K562 (cell line): ENCODE results near the gene DMGDH. TPM values are rescaled to one million over a fixed set of nuclear protein-coding genes. Genes with fewer than 3 reads are reported as not detected.

ENCODE experiments used
- ATF3 ChIP-seq, 2 experiments: fragments of 450-650 bp in 1 of 2; sonication (generic) in 1 of 2; formaldehyde crosslinking in 1 of 2; IDR thresholded peaks in 1 of 2; conservative IDR thresholded peaks in 1 of 2; 2 replicates each; pipeline versions ENCODE4 v1.6.1 to v1.8.1; 2016 to 2023; ENCODE audit warnings: mild to moderate bottlenecking in 2 of 2, moderate library complexity in 2 of 2, inconsistent platforms in 1 of 2, missing genetic modification reagents in 1 of 2
- BRD9 ChIP-seq: fragments of 450-650 bp; IDR thresholded peaks from 2 replicates; pipeline ENCODE4 v1.6.1; 2018; ENCODE audit warnings: low read depth; ENCODE audit not compliant: partially characterized antibody
- KLF16 ChIP-seq: IDR thresholded peaks from 2 replicates; pipeline ENCODE4 v1.6.1; 2016; ENCODE audit warnings: antibody characterized with exemption
- NFIC ChIP-seq: fragments of 450-650 bp; IDR thresholded peaks from 2 replicates; pipeline ENCODE4 v1.6.1; 2017; ENCODE audit warnings: mild to moderate bottlenecking, inconsistent platforms
- PBX2 ChIP-seq, 2 experiments: IDR thresholded peaks in 1 of 2; conservative IDR thresholded peaks in 1 of 2; 2 replicates each; pipeline ENCODE4 v1.6.1; 2016; ENCODE audit warnings: low read depth in 2 of 2, mild to moderate bottlenecking in 1 of 2, missing compliant biosample characterization in 1 of 2, missing genetic modification characterization in 1 of 2, moderate library complexity in 1 of 2
- RAD21 ChIP-seq, 2 experiments: fragments of 250-450 bp in 1 of 2; fragments of 450-650 bp in 1 of 2; sonication (Bioruptor Pico) in 1 of 2; formaldehyde crosslinking in 1 of 2; IDR thresholded peaks in 1 of 2; conservative IDR thresholded peaks in 1 of 2; 2 replicates each; pipeline versions ENCODE4 v1.4.0 to v1.8.0; 2020 to 2022; ENCODE audit warnings: mild to moderate bottlenecking in 2 of 2, moderate library complexity in 1 of 2
- RUNX1 ChIP-seq: sonication (generic); IDR thresholded peaks from 2 replicates; pipeline ENCODE4 v1.6.1; 2016; ENCODE audit warnings: antibody characterized with exemption, low read depth
- SMC3 ChIP-seq: conservative IDR thresholded peaks from 2 replicates; pipeline ENCODE4 v1.6.1; 2011; ENCODE audit warnings: low read depth, low read length, improper control_type of control experiment; ENCODE audit not compliant: insufficient read depth
- STAG1 ChIP-seq: sonication (generic); formaldehyde crosslinking; IDR thresholded peaks from 2 replicates; pipeline ENCODE4 v1.5.0; 2020; ENCODE audit warnings: missing genetic modification reagents, borderline replicate concordance
- ZNF507 ChIP-seq: conservative IDR thresholded peaks from 2 replicates; pipeline ENCODE4 v1.6.1; 2017; ENCODE audit warnings: missing genetic modification characterization, missing compliant biosample characterization
- ZNF778 ChIP-seq: fragments of 450-650 bp; formaldehyde crosslinking; IDR thresholded peaks from 2 replicates; pipeline ENCODE4 v1.4.0; 2020; ENCODE audit warnings: mild to moderate bottlenecking, moderate library complexity
- polyA plus RNA-seq, 8 experiments: library from polyadenylated mRNA; depleted of rRNA in 4 of 8; stranded (reverse) in 5 of 8; unstranded in 3 of 8; fragments of >200 nt; fragmentation: Nextera tagmentation in 2 of 8; fragmentation: Illumina TruSeq in 1 of 8; extraction: Ambion mirVana in 2 of 8; extraction: Trizol in 1 of 8; gene quantifications; 2 replicates each; pipeline versions ENCODE4 v1.2.1 to v1.2.3, GENCODE V29; 2011 to 2014; ENCODE audit warnings: inconsistent platforms in 1 of 8, missing spikeins in 1 of 8
- total RNA-seq, 7 experiments: library from RNA; depleted of rRNA in 6 of 7; stranded (reverse); fragments of >200 nt in 6 of 7; fragmentation: Illumina TruSeq in 2 of 7; extraction: Trizol in 2 of 7; gene quantifications; 2 replicates each; pipeline versions ENCODE4 v1.2.1 to v1.2.3, GENCODE V29; 2011 to 2021; ENCODE audit warnings: low replicate concordance in 1 of 7
- TF ChIP-seq, protein P1 (sequence below): fragments of 450-650 bp; formaldehyde crosslinking; IDR thresholded peaks from 2 replicates; pipeline ENCODE4 v1.4.0; 2020; ENCODE audit warnings: mild to moderate bottlenecking, moderate library complexity
- TF ChIP-seq, protein P2 (sequence below), 3 experiments: IDR thresholded peaks in 2 of 3; conservative IDR thresholded peaks in 1 of 3; 2 replicates each; pipeline ENCODE4 v1.5.1; 2011 to 2012; ENCODE audit warnings: low read length in 3 of 3, mild to moderate bottlenecking in 3 of 3, control low read depth in 2 of 3, improper control_type of control experiment in 1 of 3, inconsistent platforms in 1 of 3, low read depth in 1 of 3, mixed read lengths in 1 of 3, moderate library complexity in 1 of 3; ENCODE audit not compliant: insufficient read depth in 2 of 3

Gene DMGDH
- total and polyA plus RNA-seq, 9 of the 15 experiments (the other 6 are each of a cell fraction or from before 2014, with no cell fraction given), result 0.13 to 0.58 TPM; not detected in 7

DNA sequence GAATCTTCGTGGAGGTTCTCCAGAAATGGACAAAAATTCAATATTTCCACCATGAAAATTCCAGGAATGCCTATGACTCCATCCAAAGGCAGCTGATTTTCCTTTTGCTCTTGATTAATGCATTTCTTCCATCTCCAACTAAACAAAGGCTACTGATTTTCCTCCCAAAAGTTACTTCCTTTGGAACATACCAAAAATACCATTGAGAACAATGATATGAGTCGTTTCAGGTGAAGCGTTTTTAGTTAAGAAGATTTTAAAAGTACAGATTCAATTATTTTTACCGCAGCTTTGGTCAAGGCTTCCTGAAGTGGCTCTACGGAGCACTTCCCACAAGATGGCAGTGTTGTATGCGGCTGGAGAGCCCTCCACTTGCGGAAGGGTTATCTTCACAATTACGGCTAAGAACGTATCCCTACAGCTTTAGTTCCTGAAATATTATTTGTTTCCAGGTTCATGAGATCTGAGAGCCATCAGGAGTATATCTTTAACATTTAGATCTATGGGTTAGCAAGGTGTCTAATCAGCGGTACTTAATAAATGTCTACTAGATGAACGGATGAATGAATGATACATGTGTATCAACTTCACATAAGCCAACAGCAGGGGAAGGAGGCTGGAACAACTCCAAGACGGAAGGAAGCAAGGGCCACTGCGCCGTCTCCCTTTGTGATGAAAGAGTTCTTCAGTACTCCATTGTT, 48.5 kb downstream of the DMGDH start (continued):
- TF ChIP-seq PBX2 (CRISPR knock-in tag; IDR thresholded peaks at IDR 0.05; ENCODE audit: low read depth) (no peak), PBX2 (tag; conservative IDR thresholded peaks at IDR 0.05; ENCODE audit: low read depth) (no peak), RUNX1 (no peak), ZNF507 (tag) (no peak), RAD21 (CRISPR knock-in tag; conservative IDR thresholded peaks at IDR 0.05 in 1 of 2, IDR thresholded peaks at IDR 0.05 in 1 of 2) (peak; percentile 85 to 89), NFIC (peak; percentile 16; the same call in 1 of the 2 replicates), KLF16 (no peak), ATF3 (IDR thresholded peaks at IDR 0.05) (no peak), ATF3 (CRISPR knock-in tag; conservative IDR thresholded peaks at IDR 0.05) (no peak), SMC3 (peak; percentile 70), BRD9 (no peak), STAG1 (CRISPR knock-in tag) (peak; percentile 69; the same call in 1 of the 2 replicates), ZNF778 (CRISPR knock-in tag) (no peak)
- TF ChIP-seq, protein P1, sequence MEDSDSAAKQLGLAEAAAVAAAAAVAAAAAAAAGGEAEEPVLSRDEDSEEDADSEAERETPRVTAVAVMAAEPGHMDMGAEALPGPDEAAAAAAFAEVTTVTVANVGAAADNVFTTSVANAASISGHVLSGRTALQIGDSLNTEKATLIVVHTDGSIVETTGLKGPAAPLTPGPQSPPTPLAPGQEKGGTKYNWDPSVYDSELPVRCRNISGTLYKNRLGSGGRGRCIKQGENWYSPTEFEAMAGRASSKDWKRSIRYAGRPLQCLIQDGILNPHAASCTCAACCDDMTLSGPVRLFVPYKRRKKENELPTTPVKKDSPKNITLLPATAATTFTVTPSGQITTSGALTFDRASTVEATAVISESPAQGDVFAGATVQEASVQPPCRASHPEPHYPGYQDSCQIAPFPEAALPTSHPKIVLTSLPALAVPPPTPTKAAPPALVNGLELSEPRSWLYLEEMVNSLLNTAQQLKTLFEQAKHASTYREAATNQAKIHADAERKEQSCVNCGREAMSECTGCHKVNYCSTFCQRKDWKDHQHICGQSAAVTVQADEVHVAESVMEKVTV (CRISPR knock-in tag), result peak; percentile 92
- TF ChIP-seq, protein P2, sequence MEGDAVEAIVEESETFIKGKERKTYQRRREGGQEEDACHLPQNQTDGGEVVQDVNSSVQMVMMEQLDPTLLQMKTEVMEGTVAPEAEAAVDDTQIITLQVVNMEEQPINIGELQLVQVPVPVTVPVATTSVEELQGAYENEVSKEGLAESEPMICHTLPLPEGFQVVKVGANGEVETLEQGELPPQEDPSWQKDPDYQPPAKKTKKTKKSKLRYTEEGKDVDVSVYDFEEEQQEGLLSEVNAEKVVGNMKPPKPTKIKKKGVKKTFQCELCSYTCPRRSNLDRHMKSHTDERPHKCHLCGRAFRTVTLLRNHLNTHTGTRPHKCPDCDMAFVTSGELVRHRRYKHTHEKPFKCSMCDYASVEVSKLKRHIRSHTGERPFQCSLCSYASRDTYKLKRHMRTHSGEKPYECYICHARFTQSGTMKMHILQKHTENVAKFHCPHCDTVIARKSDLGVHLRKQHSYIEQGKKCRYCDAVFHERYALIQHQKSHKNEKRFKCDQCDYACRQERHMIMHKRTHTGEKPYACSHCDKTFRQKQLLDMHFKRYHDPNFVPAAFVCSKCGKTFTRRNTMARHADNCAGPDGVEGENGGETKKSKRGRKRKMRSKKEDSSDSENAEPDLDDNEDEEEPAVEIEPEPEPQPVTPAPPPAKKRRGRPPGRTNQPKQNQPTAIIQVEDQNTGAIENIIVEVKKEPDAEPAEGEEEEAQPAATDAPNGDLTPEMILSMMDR (IDR thresholded peaks at IDR 0.05 in 2 of 3, conservative IDR thresholded peaks at IDR 0.05 in 1 of 3; ENCODE audit: insufficient read depth in 2 of 3, low read depth in 1 of 3, low read length in 3 of 3), result peak; percentile 80 to 88 (median 86)
